ENCODE data around the gene PPRC1.

Gene PPRC1

GRCh38 chr10:102146971-102147428, 14.2 kb downstream of the PPRC1 start:
- Histone ChIP-seq H3K9me2 (replicated peaks; ENCODE audit: insufficient read depth, low read length) (no peaks in the 10 kb centered on the region), H3K36me3 (ENCODE audit: low read length) (peaks cover 7% of the 10 kb centered on the region; the same call in 1 of the 2 replicates), H2AFZ (ENCODE audit: low read depth, low read length, severe bottlenecking) (no peak overlapping the region), H3F3A (ENCODE audit: insufficient read depth) (peaks cover 35% of the 10 kb centered on the region), H3K9me3 (ENCODE audit: insufficient read depth, low read length) (no peaks in the 10 kb centered on the region), H4K20me1 (ENCODE audit: low read depth, low read length) (no peaks in the 10 kb centered on the region), H3K79me2 (ENCODE audit: insufficient read depth, low read length) (peaks cover 6% of the 10 kb centered on the region; the same call in 1 of the 2 replicates), H3K4me2 (ENCODE audit: low read depth, low read length, poor library complexity, severe bottlenecking) (no peak overlapping the region), H3K9ac (ENCODE audit: low read length) (no peak overlapping the region), H3K27me3 (ENCODE audit: low read length) (no peaks in the 10 kb centered on the region), H3K27ac (ENCODE audit: low read depth, low read length) (no peak overlapping the region), H3K4me3 (ENCODE audit: insufficient read depth, low read length, poor library complexity, severe bottlenecking) (no peak overlapping the region)
- TF ChIP-seq EZH2phosphoT487 (conservative IDR thresholded peaks at IDR 0.05; ENCODE audit: low read length) (no peak), CTCF (IDR thresholded peaks at IDR 0.05; ENCODE audit: insufficient read depth, low read length, poor library complexity, severe bottlenecking) (no peak)

GRCh38 chr10:102147561-102147960, 14.7 kb downstream of the PPRC1 start:
- H3K27me3 ChIP-seq (ENCODE audit: low read length): no peaks in the 10 kb centered on the region
- H3K79me2 ChIP-seq (ENCODE audit: insufficient read depth, low read length): peaks cover 9% of the 10 kb centered on the region
- H3K36me3 ChIP-seq (ENCODE audit: low read length): peaks cover 7% of the 10 kb centered on the region; the same call in 1 of the 2 replicates
- H3K9me2 ChIP-seq (replicated peaks; ENCODE audit: insufficient read depth, low read length): no peaks in the 10 kb centered on the region
- H3K27ac ChIP-seq (ENCODE audit: low read depth, low read length): no peak overlapping the region
- no peaks in the 10 kb centered on the region for H4K20me1 ChIP-seq (ENCODE audit: low read depth, low read length)
- H2AFZ ChIP-seq (ENCODE audit: low read depth, low read length, severe bottlenecking): no peak overlapping the region
- H3K9ac ChIP-seq (ENCODE audit: low read length): no peak overlapping the region
- H3K4me3 ChIP-seq (ENCODE audit: insufficient read depth, low read length, poor library complexity, severe bottlenecking): no peak overlapping the region
- peaks cover 35% of the 10 kb centered on the region for H3F3A ChIP-seq (ENCODE audit: insufficient read depth)
- H3K4me2 ChIP-seq (ENCODE audit: low read depth, low read length, poor library complexity, severe bottlenecking): no peak overlapping the region
- no peaks in the 10 kb centered on the region for H3K9me3 ChIP-seq (ENCODE audit: insufficient read depth, low read length)
- TF ChIP-seq EZH2phosphoT487 (conservative IDR thresholded peaks at IDR 0.05; ENCODE audit: low read length) (no peak), CTCF (IDR thresholded peaks at IDR 0.05; ENCODE audit: insufficient read depth, low read length, poor library complexity, severe bottlenecking) (no peak)

GRCh38 chr10:102148275-102148674, 15.4 kb downstream of the PPRC1 start:
- H2AFZ ChIP-seq (ENCODE audit: low read depth, low read length, severe bottlenecking): no peak overlapping the region
- H3K27me3 ChIP-seq (ENCODE audit: low read length): no peaks in the 10 kb centered on the region
- no peak overlapping the region for H3K27ac ChIP-seq (ENCODE audit: low read depth, low read length)
- no peaks in the 10 kb centered on the region for H3K9me2 ChIP-seq (replicated peaks; ENCODE audit: insufficient read depth, low read length)
- no peak overlapping the region for H3K9ac ChIP-seq (ENCODE audit: low read length)
- H3K36me3 ChIP-seq (ENCODE audit: low read length): peaks cover 10% of the 10 kb centered on the region
- H4K20me1 ChIP-seq (ENCODE audit: low read depth, low read length): no peaks in the 10 kb centered on the region
- no peak overlapping the region for H3K4me3 ChIP-seq (ENCODE audit: insufficient read depth, low read length, poor library complexity, severe bottlenecking)
- peaks cover 11% of the 10 kb centered on the region for H3K79me2 ChIP-seq (ENCODE audit: insufficient read depth, low read length)
- TF ChIP-seq EZH2phosphoT487 (conservative IDR thresholded peaks at IDR 0.05; ENCODE audit: low read length) (no peak), CTCF (IDR thresholded peaks at IDR 0.05; ENCODE audit: insufficient read depth, low read length, poor library complexity, severe bottlenecking) (no peak)
- H3F3A ChIP-seq (ENCODE audit: insufficient read depth): peaks cover 35% of the 10 kb centered on the region
- no peak overlapping the region for H3K4me2 ChIP-seq (ENCODE audit: low read depth, low read length, poor library complexity, severe bottlenecking)
- H3K9me3 ChIP-seq (ENCODE audit: insufficient read depth, low read length): no peaks in the 10 kb centered on the region
